ENCODE data around the gene STXBP3.
"Not testable (repeated sequence)": the region's sequence is repeated elsewhere in the genome, so short reads cannot be mapped to it uniquely, and the experiment has no call there.

STXBP3 gene

GRCh38 chr1:108746382-108747170 is at the start of gene STXBP3:
Gene STXBP3 (plus strand): TSS chr1:108746674. CDS start chr1:108746738, 64 bp downstream.
- peak; percentile 100 for DNase-seq

GRCh38 chr1:108699375-108700332 is 46.8 kb upstream of the STXBP3 start:
- DNase-seq, result no peak

- no peak for DNase-seq
Observed at GRCh38 chr1:108701176-108701849, 45.2 kb upstream of the STXBP3 start.

- DNase-seq, result not testable (repeated sequence)
Observed at GRCh38 chr1:108702109-108702508, 44.4 kb upstream of the STXBP3 start.

- DNase-seq, result no peak
Observed at GRCh38 chr1:108703939-108704338, 42.5 kb upstream of the STXBP3 start.

GRCh38 chr1:108704496-108704895 is 42.0 kb upstream of the STXBP3 start:
- no peak for DNase-seq

- no peak for DNase-seq
Observed at GRCh38 chr1:108706643-108707042, 39.8 kb upstream of the STXBP3 start.

GRCh38 chr1:108708691-108709660 is 37.5 kb upstream of the STXBP3 start:
- peak; percentile 68 for DNase-seq

GRCh38 chr1:108712606-108713150 is 33.8 kb upstream of the STXBP3 start, which contains the start of gene FNDC7:
Gene FNDC7 (plus strand): TSS chr1:108712908. CDS start chr1:108712934, 26 bp downstream.
- DNase-seq, result no peak

GRCh38 chr1:108715932-108716331 is 30.5 kb upstream of the STXBP3 start:
- no peak for DNase-seq

- DNase-seq, result no peak
Observed at GRCh38 chr1:108716437-108717230, 29.8 kb upstream of the STXBP3 start.

- no peak for DNase-seq
Observed at GRCh38 chr1:108717774-108718316, 28.6 kb upstream of the STXBP3 start.

- DNase-seq, result no peak
Observed at GRCh38 chr1:108718927-108719655, 27.4 kb upstream of the STXBP3 start.

GRCh38 chr1:108719656-108720435 is 26.6 kb upstream of the STXBP3 start:
- no peak for DNase-seq

GRCh38 chr1:108722292-108722691 is 24.2 kb upstream of the STXBP3 start:
- DNase-seq, result no peak

- no peak for DNase-seq
Observed at GRCh38 chr1:108725906-108726305, 20.6 kb upstream of the STXBP3 start.

- no peak for DNase-seq
Observed at GRCh38 chr1:108728327-108728923, 18.0 kb upstream of the STXBP3 start.

GRCh38 chr1:108729481-108729880 is 17.0 kb upstream of the STXBP3 start:
- no peak for DNase-seq

Data from activated CD8-positive, alpha-beta memory T cell treated with anti-CD3 and anti-CD28 coated beads, Interleukin-2, amount 50 U/mL, for 4 hours (primary cell).